Stimulated activated naive CD4-positive, alpha-beta T cell (primary cell): ENCODE data around the gene GDI1.

Experiments used
- DNase-seq, 6 experiments: peaks; one replicate each; lab custom pipeline; 2025; lab: John Stamatoyannopoulos, UW

Gene GDI1

DNA sequence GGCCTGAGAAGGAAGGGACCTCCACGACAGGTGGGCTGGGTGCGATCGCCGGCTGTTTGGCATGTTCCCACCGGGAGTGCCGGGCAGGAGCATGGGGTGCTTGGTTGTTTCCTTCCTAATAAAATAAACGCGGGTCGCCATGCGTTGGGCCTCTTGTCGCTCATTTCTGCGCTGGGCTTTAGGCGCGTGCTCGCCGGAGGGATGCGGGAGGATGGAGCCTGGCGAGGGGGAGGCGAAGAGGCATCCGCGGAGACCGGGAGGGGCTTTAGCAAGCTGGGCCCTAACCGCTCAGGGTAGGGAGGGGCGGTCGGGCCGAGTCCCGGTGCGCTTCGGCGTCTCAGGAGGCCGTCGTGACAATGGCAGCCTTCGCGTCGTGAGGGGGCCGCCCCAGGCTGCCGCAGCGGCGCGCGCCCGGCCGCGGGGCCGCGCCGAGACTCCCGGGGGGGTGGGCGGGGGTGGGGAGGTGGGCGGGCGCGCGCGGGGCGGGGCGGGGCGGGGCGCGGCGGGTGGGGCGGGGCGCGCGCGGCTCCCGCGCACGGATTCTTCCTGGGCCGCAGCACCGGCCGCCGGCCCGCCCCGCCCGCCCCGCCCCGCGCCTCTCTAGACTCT is 476 bp upstream of the GDI1 start:
- peak; percentile 11 to 73 (median 56) for DNase-seq

DNA sequence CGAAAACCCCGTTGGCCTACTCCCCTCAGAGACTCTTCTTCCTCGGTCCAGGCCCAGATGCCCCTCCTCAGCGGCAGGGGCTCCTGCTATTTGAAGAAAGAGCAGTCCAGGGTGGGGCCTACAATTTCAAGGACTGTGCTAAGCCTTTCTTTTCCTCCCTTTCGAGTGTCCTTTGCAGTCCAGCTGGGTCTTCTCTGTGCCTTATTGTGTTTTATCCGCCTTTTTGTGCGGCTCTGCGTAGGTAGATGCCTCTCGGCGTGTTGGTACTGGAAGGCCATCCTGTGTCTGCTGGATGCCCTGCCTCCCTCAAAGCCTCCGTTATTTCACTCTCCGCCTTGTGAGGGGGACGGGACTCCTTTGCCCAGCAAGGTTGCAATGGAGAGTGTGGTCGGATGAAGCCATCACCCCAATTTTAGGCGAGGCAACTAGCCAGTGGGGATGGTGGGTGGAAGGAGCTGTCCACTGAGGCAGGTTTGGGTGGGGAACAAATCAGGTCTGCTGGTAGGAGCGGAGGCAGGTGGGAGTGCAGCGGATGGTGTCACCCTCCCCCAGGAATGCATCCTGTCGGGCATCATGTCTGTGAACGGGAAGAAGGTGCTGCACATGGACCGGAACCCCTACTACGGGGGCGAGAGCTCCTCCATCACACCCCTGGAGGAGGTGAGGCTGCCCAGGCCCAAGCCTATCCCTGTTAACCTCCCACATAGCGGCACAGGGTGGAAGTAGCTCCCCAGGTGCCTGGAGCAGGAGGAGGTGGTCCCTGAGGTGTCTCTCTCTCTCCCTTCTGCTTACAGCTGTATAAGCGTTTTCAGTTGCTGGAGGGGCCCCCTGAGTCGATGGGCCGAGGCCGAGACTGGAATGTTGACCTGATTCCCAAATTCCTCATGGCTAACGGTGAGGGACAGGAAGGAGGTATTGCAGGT is 1.3 kb downstream of the GDI1 start:
- DNase-seq = no peak

DNA sequence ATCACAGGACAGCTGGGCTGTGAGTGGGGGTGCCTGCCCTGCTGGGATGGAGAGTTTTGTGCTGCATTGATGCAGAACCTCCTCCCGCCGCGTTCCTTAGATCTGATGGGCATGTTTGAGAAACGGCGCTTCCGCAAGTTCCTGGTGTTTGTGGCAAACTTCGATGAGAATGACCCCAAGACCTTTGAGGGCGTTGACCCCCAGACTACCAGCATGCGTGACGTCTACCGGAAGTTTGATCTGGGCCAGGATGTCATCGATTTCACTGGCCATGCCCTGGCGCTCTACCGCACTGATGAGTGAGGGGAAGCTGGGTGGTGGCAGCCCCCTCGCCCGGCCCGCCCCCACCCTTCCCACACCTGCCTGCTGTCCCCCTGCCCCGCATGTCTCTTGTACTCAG is 2.9 kb downstream of the GDI1 start:
- DNase-seq = no peak

DNA sequence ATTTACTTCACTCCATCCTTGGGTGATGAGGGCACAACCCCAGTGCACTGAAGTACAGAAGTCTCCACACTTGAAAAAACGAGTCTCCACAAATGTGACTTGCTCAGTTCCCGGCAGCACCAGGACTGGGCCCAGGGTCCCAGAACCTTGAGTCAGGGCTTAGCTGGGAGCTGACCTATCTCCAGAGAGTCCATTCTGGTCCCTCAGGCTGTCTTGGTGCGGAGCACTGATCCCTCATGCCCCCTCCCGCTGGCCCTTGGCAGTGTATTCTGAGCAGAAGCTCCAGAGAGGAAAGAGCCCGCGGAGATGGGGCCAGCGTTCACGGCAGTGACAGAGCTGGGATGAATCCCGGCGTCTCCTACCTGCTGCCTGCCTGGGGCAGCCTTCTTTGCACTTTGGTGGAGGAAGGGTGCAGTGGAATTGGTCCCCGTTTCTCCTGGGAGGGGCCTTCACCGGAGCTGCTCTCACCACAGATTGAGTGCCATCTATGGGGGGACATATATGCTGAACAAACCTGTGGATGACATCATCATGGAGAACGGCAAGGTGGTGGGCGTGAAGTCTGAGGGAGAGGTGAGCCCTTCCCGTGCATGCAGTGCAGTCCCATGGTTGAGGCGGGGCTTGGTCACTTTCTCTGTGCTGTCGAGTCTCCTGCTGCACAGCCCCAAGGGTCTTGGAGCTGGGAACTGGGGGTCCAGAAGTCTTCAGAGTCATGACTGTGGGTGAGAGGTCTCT is 3.8 kb downstream of the GDI1 start:
- no peak for DNase-seq

DNA sequence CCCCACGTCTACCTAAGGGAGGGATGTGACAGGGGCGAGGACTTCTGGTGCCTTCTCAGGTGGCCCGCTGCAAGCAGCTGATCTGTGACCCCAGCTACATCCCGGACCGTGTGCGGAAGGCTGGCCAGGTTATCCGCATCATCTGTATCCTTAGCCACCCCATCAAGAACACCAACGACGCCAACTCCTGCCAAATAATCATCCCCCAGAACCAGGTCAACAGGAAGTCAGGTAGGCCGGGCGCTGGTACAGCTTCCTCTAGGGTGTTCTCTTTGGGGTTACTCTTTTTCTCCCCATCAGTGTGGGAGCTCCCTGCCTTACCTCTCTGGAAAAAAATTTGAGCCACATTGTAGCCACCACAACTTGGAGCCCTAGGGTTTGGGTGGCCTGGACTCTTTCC is 4.6 kb downstream of the GDI1 start:
- DNase-seq = no peak

DNA sequence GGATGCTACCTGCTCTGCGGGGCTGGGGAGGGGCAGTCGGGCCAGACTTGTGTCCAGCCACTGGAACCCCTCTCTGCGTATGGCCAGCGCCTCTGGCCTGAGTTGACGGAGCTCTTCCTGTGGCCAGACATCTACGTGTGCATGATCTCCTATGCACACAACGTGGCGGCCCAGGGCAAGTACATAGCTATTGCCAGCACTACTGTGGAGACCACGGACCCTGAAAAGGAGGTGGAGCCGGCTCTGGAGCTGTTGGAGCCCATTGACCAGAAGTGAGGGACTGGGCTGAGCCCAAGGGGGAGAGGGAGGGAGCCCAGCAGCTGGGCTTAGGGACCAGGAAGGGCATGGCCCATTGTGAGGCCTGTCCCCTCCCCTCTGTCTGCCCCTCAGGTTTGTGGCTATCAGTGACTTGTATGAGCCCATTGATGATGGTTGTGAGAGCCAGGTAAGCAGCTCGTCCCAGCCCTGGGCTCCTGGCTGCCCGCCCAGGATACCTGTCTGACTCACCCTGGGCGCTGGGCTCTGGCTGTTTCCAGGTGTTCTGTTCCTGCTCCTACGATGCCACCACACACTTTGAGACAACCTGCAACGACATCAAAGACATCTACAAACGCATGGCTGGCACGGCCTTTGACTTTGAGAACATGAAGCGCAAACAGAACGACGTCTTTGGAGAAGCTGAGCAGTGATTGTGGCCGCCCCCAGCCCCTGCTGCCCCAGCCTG is 5.2 kb downstream of the GDI1 start:
- DNase-seq = no peak

DNA sequence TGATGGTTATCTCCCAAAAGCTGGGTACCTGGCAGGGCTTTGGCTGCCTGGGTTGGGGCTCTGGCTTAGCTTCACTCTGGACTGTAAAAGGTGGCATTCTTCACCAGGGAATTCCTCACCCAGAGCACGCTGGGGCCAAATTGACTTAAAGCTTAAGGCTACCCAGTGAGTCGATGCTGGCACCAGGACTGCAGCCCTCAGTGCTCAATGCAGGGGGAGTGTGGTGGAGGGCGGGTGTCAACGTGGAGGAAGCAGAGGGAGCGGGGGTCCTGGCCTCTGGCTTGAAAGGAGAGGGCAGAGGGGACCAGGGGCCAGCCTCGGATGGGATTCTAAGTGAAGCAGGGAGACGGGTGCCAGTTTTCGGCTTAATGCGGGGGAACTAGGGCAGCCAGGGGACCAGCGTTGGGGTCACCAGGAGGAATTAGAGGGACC is 6.5 kb downstream of the GDI1 start:
- DNase-seq = no peak

DNA sequence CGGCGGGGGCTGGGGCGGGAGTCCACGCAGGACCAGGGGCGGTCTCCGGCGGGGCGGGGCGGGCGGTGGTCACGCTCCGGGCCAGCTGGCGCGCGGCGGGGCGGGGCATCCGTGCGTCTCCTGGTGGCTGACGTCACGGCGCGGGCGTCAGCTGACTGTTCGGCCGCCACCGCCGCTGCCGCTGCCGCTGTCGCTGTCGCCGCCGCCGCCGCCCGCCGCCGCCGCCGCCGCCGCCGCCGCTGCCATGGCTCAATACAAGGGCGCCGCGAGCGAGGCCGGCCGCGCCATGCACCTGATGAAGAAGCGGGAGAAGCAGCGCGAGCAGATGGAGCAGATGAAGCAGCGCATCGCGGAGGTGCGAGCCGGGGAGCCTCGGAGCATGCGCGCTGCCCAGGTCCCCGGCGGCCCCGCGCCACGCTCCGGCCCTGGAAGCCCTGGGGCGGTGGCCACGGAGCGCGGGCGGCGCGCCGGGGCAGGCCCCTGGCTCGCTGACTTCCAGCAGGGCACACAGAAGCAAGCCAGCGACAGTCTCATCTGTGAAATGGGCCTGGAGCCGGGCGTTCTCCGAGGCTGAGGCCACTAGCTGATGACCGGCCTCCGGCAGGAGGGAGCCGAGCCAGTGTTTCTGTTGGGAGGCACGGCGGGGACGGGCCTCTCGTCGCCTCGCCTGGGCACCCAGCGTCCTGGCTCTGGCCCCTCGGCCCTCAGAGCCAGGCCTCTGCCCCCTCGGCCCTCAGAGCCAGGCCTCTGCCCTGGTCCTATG is 7.2 kb downstream of the GDI1 start, which contains the start of gene FAM50A:
TSS of gene FAM50A (plus strand) at position 150 of the 763 bp plus-strand sequence. CDS start at position 245, 95 bp downstream.
- DNase-seq = peak; percentile 24 to 65 (median 46)

DNA sequence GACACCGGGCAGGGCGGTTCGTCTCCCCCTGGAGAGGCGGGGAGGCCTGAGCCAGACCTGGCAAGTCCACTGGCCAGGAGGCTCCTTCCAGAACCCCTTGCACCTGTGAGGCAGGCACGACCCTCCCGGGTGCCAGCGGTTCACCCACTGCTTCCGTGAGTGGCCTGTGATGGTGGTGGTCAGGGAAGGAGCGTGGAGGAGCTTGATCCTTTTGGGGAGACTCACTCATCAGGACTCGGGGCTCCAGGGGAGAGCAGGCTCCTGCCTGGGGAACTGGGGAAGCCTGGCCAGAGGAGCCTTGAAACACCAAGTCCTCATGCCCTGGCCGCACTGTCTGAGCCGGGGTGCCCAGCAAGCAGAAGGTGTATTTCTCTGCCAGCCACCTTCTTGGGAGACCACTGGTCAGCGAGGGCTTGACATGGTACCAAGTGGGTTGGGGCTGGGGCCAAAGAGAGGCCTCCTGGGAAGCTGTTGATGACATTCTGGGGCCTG is 7.8 kb downstream of the GDI1 start:
- DNase-seq = no peak

DNA sequence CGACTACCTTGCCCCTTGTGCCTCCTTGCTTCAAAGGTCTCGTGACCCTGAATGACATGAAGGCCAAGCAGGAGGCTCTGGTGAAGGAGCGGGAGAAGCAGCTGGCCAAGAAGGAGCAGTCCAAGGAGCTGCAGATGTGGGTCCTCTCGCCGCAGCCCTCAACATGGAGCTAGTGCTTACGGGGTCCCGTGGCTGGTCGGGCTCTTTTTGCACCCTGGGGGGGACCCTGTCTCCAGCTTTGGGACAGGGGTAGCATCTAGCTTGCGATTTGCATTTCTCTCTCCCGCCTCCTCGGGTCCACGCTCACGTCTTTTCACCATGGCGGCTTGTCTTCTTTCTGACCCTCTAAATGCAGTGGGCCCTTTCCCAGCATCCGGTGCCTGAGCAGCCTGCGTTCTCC is 8.8 kb downstream of the GDI1 start:
- DNase-seq = no peak

DNA sequence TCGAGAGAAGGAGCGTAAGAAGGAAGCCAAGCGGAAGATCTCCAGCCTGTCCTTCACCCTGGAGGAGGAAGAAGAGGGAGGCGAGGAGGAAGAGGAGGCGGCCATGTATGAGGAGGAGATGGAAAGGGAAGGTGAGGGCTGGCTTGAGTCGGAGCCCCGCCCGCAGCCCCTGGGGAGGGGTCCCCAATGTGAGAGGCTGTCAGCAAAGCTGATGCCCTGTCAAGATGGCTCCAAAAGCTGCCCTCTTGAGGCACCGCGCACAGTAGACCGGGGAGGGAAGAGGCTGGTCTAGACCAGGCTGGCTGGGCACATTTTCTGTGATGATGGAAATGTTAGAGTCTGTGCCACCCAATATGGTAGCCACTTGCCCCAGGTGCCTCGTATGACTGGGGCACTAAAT is 9.5 kb downstream of the GDI1 start:
- no peak for DNase-seq

DNA sequence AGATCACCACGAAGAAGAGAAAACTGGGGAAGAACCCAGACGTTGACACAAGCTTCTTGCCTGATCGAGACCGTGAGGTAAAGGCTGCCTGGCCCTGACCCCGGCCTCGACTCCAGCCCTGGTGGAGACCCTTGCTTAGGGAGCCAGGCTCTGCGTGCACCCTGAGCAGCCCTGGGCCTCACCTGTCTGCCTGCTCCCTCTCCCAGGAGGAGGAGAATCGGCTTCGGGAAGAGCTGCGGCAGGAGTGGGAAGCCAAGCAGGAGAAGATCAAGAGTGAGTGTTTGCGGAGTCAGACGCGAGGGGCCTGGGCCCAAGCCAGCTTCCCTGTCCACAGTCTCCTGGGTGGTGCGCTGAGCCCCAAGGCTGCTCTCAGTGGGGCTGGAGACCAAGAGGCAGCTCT is 11.5 kb downstream of the GDI1 start:
- DNase-seq = no peak

DNA sequence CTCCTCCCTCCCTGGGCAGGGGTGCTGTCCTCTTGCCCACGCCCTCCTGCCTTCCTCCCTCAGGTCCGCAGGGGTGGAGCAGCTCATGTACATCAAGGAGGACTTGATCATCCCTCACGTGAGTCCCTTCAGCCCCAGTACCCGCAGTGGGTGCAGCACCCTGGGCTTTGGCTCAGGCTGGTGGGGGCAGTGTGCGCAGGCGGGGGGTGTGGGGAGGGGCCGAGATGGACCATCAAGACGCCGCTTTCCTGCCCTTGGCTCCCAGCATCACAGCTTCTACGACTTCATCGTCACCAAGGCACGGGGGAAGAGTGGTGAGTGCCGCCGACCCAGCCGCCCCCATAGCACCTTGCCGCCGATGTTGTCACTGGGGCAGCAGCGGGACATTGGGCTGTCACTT is 12.7 kb downstream of the GDI1 start:
- DNase-seq = no peak

DNA sequence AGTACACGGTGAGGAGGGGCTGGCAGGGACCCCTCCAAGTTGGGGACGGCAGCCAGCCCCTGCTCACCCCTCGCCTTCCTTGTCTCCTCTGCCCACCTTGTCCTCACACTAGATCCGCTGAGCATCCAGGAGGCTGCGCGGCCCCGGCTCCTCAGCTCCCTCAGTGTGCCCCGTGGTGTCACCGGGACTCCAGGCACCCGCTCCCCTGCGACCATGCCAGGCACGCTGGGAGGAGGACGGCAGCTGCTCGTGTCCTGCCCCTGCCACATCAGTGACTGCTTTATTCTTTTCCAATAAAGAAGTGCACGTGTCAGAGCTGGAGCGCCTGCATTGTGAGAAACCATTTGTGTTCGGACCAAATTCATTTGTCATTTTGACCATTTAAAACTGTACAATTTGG is 13.4 kb downstream of the GDI1 start:
- DNase-seq = no peak

DNA sequence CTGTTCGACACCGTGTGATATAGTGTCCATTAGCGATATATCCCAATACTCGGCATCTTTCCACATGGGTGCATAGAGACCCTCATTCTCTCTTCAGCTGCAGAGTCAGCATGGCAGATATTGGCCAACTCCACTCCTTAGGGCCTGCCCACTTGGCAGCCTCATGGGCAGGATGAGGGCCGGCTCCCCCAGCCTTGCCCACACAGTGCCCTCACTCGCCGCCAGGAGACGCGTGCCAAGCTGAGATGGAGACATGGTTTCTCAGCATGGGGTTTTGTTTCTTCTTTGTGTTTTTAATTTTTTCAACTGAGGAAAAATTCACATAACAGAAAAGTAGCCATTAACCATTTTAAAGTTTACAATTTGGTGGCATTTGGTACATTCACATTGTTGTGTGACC is 15.9 kb downstream of the GDI1 start:
- DNase-seq = no peak

DNA sequence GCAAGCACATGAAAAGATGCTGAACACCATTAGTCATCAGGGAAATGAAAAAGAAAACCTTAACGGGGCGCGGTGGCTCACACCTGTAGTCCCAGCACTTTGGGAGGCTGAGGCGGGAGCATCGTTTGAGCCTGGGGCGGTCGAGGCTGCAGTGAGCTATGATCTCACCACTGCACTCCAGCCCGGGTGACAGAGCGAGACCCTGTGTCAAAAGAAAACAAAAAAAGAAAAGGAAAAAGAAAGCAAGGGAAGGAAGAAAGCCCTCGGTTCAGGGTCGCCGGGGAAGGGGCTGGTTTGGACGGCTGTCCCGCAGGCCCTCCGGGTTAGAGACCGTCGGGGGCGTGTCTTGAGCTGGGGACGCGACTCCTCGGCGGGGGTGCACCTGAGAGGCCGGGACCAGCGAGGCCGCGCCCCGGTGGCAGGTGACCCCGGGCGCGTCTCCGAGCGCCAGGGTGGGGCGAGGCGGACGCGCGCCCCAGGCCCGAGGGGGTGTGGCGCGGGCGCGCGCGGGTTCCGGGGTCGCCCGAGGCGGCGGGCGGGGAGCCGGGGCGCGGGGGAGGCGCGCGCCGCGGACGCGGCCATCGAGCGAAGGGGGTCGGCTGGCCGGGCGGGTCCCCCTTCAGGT is 20.6 kb downstream of the GDI1 start:
- peak in 5 of 6 experiments; percentile 36 to 70 (median 51) for DNase-seq

DNA sequence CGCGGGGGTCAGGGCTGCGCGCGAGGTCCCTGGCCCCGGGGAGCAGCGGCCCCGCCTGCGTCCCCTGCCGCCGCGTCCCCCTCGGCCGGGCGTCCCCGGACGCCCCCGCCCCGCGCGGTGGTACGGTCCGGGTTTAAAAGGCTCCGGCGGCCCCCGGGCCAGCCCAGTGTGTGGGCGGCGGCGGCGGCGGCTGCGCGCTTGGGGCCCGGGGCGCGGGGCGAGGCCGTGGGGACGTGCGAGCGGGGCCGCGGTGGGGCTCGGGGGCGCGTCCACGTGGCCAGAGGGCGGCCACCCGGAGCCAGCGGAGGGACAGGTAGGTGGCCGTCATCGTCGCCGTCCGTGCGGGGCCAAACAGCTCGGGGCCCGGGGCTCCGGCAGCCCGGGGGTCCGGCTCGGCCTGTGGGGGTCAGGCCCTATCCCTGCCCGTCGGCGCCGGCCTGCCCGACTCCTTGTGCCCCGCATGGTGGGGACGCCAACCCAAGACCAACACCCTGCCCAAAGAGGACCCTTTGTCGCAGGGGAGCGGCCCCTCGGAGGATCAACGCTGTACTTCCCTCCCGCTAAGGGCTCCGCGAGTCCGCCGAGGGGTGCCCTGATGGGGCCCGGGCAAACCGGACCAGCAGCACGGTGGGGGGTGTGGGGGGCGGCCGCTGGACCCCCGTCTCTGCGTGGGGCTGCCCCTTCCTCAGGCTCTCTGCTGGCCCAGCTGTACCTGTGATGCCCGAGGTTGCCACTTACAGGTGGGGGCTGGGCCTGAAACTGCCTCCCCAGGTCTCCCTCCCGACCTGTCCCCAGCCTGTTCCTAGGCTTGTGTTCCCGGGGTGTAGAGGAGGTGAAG is 21.4 kb downstream of the GDI1 start, which contains the start of gene PLXNA3:
TSS of gene PLXNA3 (plus strand) at position 166 of the 838 bp plus-strand sequence. CDS start 1,903 bp downstream, outside the sequence.
- peak; percentile 36 to 70 (median 59) for DNase-seq

DNA sequence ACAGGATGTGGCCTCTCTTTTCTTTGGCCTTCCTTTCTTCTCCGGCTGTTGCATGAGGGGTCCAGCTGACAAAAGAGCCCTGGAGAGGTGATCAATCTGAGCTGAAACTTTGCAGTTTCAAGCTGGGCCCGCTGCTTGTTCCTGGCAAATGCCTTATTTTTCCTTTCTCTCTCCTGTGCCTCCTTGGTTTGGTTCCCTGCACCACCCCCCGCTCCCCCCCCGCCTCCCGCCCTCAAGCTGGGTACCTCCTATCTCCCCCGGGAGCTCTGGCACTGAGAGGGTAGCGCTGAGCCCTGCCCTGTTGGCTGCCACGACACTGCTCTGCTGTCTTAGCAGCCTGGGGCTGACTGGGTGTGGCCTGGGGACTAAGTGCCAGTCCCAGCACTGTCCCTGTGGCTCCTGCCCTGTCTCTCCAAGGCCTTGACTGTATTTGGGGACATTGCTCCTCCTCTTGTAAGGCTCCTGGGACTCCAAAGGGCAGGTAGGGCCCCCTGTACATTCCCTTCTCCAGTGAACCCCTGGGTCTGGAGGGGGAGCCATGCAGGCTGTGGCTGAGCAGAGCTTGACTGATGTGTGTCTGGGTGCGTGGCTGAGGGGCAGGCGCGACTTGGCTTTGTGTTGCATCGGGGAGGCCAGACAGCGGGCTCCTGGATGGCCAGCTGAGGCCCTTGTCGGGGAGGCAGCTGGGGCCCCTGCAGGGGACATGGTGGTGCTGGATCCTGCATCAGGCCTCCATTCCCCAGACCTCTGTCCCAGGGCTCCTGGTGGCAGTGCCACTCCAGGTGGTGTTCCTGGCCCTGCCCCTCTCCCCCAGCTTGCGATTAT is 22.2 kb downstream of the GDI1 start:
- DNase-seq = peak in 1 of 6 experiments; percentile 19

DNA sequence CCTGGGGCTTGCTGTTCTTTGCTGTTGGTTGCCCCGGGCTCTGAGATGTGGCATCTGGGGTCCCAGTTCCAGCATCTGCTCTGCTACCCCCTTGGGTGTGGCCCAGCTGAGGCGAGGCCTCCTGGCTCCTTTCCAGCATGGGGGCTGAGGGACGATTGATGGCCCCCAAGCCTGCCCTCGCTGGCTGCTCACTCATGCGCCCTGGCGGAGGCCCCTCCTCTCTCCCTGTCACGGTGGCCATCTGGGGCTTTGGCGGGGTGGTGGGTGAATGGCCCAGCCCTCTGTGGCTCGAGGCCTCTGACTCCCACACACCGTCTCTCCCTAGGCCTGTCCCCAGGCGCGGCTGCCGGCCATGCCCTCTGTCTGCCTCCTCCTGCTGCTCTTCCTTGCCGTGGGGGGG is 22.9 kb downstream of the GDI1 start:
- DNase-seq = no peak
